HCT116 (cell line): ENCODE measurements around the gene GNB1L. TPM values are rescaled to one million over a fixed set of nuclear protein-coding genes. Genes with fewer than 3 reads are reported as not detected.
A peak's percentile ranks its signal among the peaks of the same experiment; 100 is the strongest.

Experiments
- ATAC-seq: fragments of 200-7000 bp; cut with Tn5 transposase; 2 replicates; pipeline ENCODE4 v1.9.1; 2020; ENCODE audit warnings: mild to moderate bottlenecking, moderate library complexity
- BruUV-seq: library from RNA; stranded (reverse); fragments of 400-500 nt; replicated peaks from 2 replicates; lab custom pipeline; 2021; lab: Mats Ljungman, UMichigan
- CTCF ChIA-PET: fragments of 300-600 bp; sonication (Branson Sonifier 250); formaldehyde crosslinking; loops from one replicate; lab custom pipeline; 2021; ENCODE audit warnings: antibody characterized with exemption; lab: Charles Lee
- POLR2A ChIA-PET: fragments of 300-600, 350-600 bp; sonication (Branson Sonifier 250); formaldehyde crosslinking; loops from one replicate; lab custom pipeline; 2021; ENCODE audit warnings: antibody characterized with exemption; lab: Charles Lee
- RAD21 ChIA-PET, 2 experiments: fragments of 300-600 bp; sonication (Branson Sonifier 250); formaldehyde crosslinking; loops; one replicate each; lab custom pipeline; 2023; ENCODE audit warnings: low total read pairs in 2 of 2; ENCODE audit not compliant: uncharacterized antibody in 2 of 2, unreplicated experiment in 2 of 2, low non-redundant PET in 1 of 2; lab: Charles Lee
- DNase-seq: peaks from one replicate; pipeline ENCODE4 v3.0.0-alpha.2; 2010; ENCODE audit warnings: low read depth, low spot score
- H2AFZ ChIP-seq: fragments of 200-600 bp; shearing (Covaris generic), sonication (generic); 2 replicates; pipeline ENCODE4 v1.6.1; 2017; ENCODE audit warnings: low read depth, mixed run types, mixed read lengths, antibody characterized with exemption, low read length; ENCODE audit not compliant: poor library complexity, severe bottlenecking
- H3K27ac ChIP-seq: 2 replicates; pipeline ENCODE4 v1.5.1; 2012; ENCODE audit warnings: low read depth, low read length
- H3K27me3 ChIP-seq: fragments of 200-600 bp; sonication (generic); 2 replicates; pipeline ENCODE4 v1.6.1; 2016; ENCODE audit warnings: mixed run types, low read length, mixed read lengths; ENCODE audit not compliant: insufficient read depth
- H3K36me3 ChIP-seq, 2 experiments: fragments of 200-500 bp in 1 of 2; fragments of 200-600 bp in 1 of 2; sonication (Bioruptor generic) in 1 of 2; sonication (generic) in 1 of 2; 2 replicates each; pipeline versions ENCODE4 v1.5.1 to v1.6.1; 2014 to 2016; ENCODE audit warnings: low read length in 2 of 2, inconsistent platforms in 1 of 2, mixed read lengths in 1 of 2, mixed run types in 1 of 2; ENCODE audit not compliant: insufficient read depth in 2 of 2, control insufficient read depth in 1 of 2
- H3K4me1 ChIP-seq, 2 experiments: fragments of 200-600 bp in 1 of 2; sonication (generic) in 1 of 2; 2 replicates each; pipeline versions ENCODE4 v1.5.1 to v1.6.1; 2012 to 2017; ENCODE audit warnings: low read length in 2 of 2, inconsistent platforms in 1 of 2, mild to moderate bottlenecking in 1 of 2, mixed read lengths in 1 of 2, mixed run types in 1 of 2, moderate library complexity in 1 of 2; ENCODE audit not compliant: insufficient read depth in 2 of 2, control insufficient read depth in 1 of 2
- H3K4me2 ChIP-seq: fragments of 200-600 bp; sonication (generic); 2 replicates; pipeline ENCODE4 v1.6.1; 2017; ENCODE audit warnings: mixed run types, low read length, mixed read lengths
- H3K4me3 ChIP-seq, 2 experiments: fragments of 200-600 bp in 1 of 2; sonication (generic) in 1 of 2; replicated peaks in 1 of 2; 2 replicates each; pipeline ENCODE4 v1.5.1; 2011 to 2016; ENCODE audit warnings: low read length in 2 of 2, control low read depth in 1 of 2, low read depth in 1 of 2, mild to moderate bottlenecking in 1 of 2, mixed read lengths in 1 of 2, mixed run types in 1 of 2
- H3K79me2 ChIP-seq: fragments of 200-600 bp; sonication (generic); 2 replicates; pipeline ENCODE4 v1.6.1; 2017; ENCODE audit warnings: mild to moderate bottlenecking, mixed run types, low read length, moderate library complexity, mixed read lengths; ENCODE audit not compliant: insufficient read depth
- H3K9ac ChIP-seq: fragments of 200-600 bp; sonication (generic); 2 replicates; pipeline ENCODE4 v1.6.1; 2016; ENCODE audit warnings: low read length, mixed read lengths
- H3K9me2 ChIP-seq: fragments of 200-600 bp; sonication (generic), shearing (Covaris generic); 2 replicates; pipeline ENCODE4 v1.6.1; 2017; ENCODE audit warnings: mixed run types, mild to moderate bottlenecking, moderate library complexity; ENCODE audit not compliant: insufficient read depth
- H3K9me3 ChIP-seq, 2 experiments: fragments of 200-500 bp in 1 of 2; fragments of 200-600 bp in 1 of 2; sonication (Bioruptor generic) in 1 of 2; sonication (generic) in 1 of 2; 2 replicates each; pipeline ENCODE4 v1.6.1; 2014 to 2017; ENCODE audit warnings: low read length in 2 of 2, mixed read lengths in 2 of 2, inconsistent platforms in 1 of 2, low read depth in 1 of 2, mild to moderate bottlenecking in 1 of 2, mixed run types in 1 of 2, moderate library complexity in 1 of 2; ENCODE audit not compliant: control insufficient read depth in 1 of 2, insufficient read depth in 1 of 2
- H4K20me1 ChIP-seq: fragments of 200-600 bp; sonication (generic), shearing (Covaris generic); 2 replicates; pipeline ENCODE4 v1.6.1; 2017; ENCODE audit warnings: mixed run types, mild to moderate bottlenecking, moderate library complexity; ENCODE audit not compliant: insufficient read depth
- CBX3 ChIP-seq: IDR thresholded peaks from 2 replicates; pipeline ENCODE4 v1.6.1; 2012; ENCODE audit warnings: low read depth
- CEBPB ChIP-seq: IDR thresholded peaks from 2 replicates; pipeline ENCODE4 v1.6.1; 2012; ENCODE audit warnings: low read depth
- EGR1 ChIP-seq: IDR thresholded peaks from 2 replicates; pipeline ENCODE4 v1.6.1; 2012; ENCODE audit warnings: low read depth
- EZH2 ChIP-seq: fragments of 200-600 bp; sonication (generic); IDR thresholded peaks from 2 replicates; pipeline ENCODE4 v1.6.1; 2017; ENCODE audit warnings: antibody characterized with exemption, mixed run types
- FOSL1 ChIP-seq: IDR thresholded peaks from 2 replicates; pipeline ENCODE4 v1.6.1; 2012; ENCODE audit warnings: low read depth
- JUND ChIP-seq: IDR thresholded peaks from 2 replicates; pipeline ENCODE4 v1.6.1; 2012
- MAX ChIP-seq: IDR thresholded peaks from 2 replicates; pipeline ENCODE4 v1.6.1; 2012
- POLR2AphosphoS5 ChIP-seq: IDR thresholded peaks from 2 replicates; pipeline ENCODE4 v1.6.1; 2011; ENCODE audit warnings: mild to moderate bottlenecking, low read depth, low read length, moderate library complexity
- SIN3A ChIP-seq: IDR thresholded peaks from 2 replicates; pipeline ENCODE4 v1.6.1; 2012; ENCODE audit warnings: low read depth
- SP1 ChIP-seq: IDR thresholded peaks from 2 replicates; pipeline ENCODE4 v1.6.1; 2012; ENCODE audit warnings: low read depth
- SRF ChIP-seq: IDR thresholded peaks from 2 replicates; pipeline ENCODE4 v1.6.1; 2012; ENCODE audit warnings: low read depth
- TCF7L2 ChIP-seq: IDR thresholded peaks from 2 replicates; pipeline ENCODE4 v1.7.0; 2011; ENCODE audit warnings: borderline replicate concordance, inconsistent platforms; ENCODE audit not compliant: insufficient read depth, insufficient read length; ENCODE audit errors: extremely low read depth
- ZBTB33 ChIP-seq: IDR thresholded peaks from 2 replicates; pipeline ENCODE4 v1.6.1; 2011; ENCODE audit warnings: mild to moderate bottlenecking, low read length, moderate library complexity; ENCODE audit not compliant: insufficient replicate concordance; ENCODE audit errors: extremely low read depth
- ZNF274 ChIP-seq: fragments of 200-500 bp; sonication (Bioruptor generic); IDR thresholded peaks from 2 replicates; pipeline ENCODE4 v1.6.1; 2014; ENCODE audit warnings: mild to moderate bottlenecking, low read depth, low read length, inconsistent platforms
- intact Hi-C: fragments of 100-400 bp; cut with micrococcal nuclease; formaldehyde crosslinking; loops from 2 replicates; pipeline ENCODE4 v1.10.0; 2022
- total RNA-seq: library from RNA; stranded (reverse); gene quantifications from one replicate; pipeline ENCODE4 v1.2.1, GENCODE V29; 2021; ENCODE audit not compliant: unreplicated experiment
- TF ChIP-seq, protein P1 (sequence below): IDR thresholded peaks from 2 replicates; pipeline ENCODE4 v1.6.1; 2012

Gene GNB1L
- total RNA-seq, 1 experiment from 2014 or later: 12.1 TPM

DNA sequence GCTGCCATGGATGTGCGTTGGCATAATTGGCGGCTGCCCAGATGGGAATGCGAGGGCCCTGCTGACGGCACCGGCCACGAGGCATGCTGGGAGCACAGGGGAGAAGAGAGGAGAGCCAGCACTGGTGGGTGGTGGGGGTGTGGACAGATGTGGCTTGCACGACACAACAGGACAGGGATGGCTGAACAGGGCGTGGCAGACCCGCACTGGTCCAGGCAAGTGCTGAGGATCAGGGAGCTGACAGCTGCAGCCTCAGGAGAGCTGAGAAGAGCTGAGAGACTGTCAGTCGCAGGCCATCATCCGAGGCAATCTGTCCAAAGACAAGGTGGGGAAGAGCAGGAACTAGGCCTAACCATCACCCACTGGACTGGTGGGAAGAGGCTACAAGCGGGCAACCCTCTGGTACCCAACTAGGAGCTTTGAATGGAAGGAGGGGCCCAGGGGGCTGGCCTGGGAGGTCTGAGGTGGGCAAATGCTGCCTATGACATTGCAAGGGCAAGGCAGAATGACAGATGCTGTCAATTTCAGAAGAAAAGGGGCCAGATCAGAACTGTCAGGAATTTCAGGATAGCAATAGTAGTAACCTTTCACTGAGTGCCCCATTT is 2.4 kb downstream of the GNB1L start:
- intact Hi-C loops: no loop called here
- ATAC-seq: no peak
- H3K4me1 ChIP-seq: peaks cover 63 to 73% of the 10 kb centered on the region in 2 experiments
- peaks cover 0 to 1% of the 10 kb centered on the region in 2 experiments; a peak in 1 of 4 replicates for H3K9me3 ChIP-seq
- 0 out of 2 replicates have a peak overlapping the region, but pooled peaks have one; percentile 97 for H3K9ac ChIP-seq
- no peak overlapping the region for H3K4me3 ChIP-seq
- H4K20me1 ChIP-seq: peaks cover 3% of the 10 kb centered on the region; the same call in 1 of the 2 replicates
- DNase-seq: no peak
- no TSS peak for BruUV-seq
- TF ChIP-seq MAX (no peak), ZNF274 (no peak), ZBTB33 (no peak), SP1 (no peak), TCF7L2 (no peak), EGR1 (no peak), SRF (no peak), FOSL1 (no peak), CEBPB (no peak), EZH2 (no peak), JUND (no peak), POLR2AphosphoS5 (no peak), CBX3 (no peak), SIN3A (no peak)
- TF ChIP-seq, protein P1, sequence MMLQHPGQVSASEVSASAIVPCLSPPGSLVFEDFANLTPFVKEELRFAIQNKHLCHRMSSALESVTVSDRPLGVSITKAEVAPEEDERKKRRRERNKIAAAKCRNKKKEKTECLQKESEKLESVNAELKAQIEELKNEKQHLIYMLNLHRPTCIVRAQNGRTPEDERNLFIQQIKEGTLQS: no peak
- ChIA-PET POLR2A (no interaction called here), RAD21 (interaction anchor here in 1 of 2 experiments (0.5 kb wide), 1 partner anchor 212 kb away, joined by 3 read pairs; no protein-coding TSS in a partner anchor), CTCF (no interaction called here)
- H3K27me3 ChIP-seq: no peaks in the 10 kb centered on the region
- H3K27ac ChIP-seq: peak overlapping the region; percentile 33; the same call in 1 of the 2 replicates
- H3K79me2 ChIP-seq: peaks cover 81% of the 10 kb centered on the region
- no peaks in the 10 kb centered on the region for H3K9me2 ChIP-seq
- H2AFZ ChIP-seq: no peak overlapping the region
- peaks cover 14 to 19% of the 10 kb centered on the region in 2 experiments; a peak in 3 of 4 replicates for H3K36me3 ChIP-seq
- peak overlapping the region; percentile 94 for H3K4me2 ChIP-seq
